Activated T-cell treated with anti-CD3 and anti-CD28 coated beads for 48 hours (primary cell): ENCODE results near the gene MAL.
A peak's percentile ranks its signal among the peaks of the same experiment; 100 is the strongest.

ENCODE experiments used
- DNase-seq: peaks from one replicate; pipeline ENCODE4 v3.0.0-alpha.2; 2020; ENCODE audit warnings: low read depth

MAL gene

GRCh38 chr2:95025406-95026319, at the start of gene MAL:
MAL (plus strand) TSS chr2:95025708; CDS start chr2:95025793, 85 bp downstream.
- peak; percentile 59 for DNase-seq

GRCh38 chr2:94977826-94978225, 47.7 kb upstream of the MAL start:
- DNase-seq: no peak

- DNase-seq: no peak
These were observed 46.6 kb upstream of the MAL start for GRCh38 chr2:94978917-94979316.

GRCh38 chr2:94979406-94980375, 45.8 kb upstream of the MAL start:
- no peak for DNase-seq

- DNase-seq: no peak
These were observed 45.1 kb upstream of the MAL start for GRCh38 chr2:94980406-94980805.

- DNase-seq: no peak
These were observed 43.4 kb upstream of the MAL start for GRCh38 chr2:94982156-94982555.

- DNase-seq: no peak
These were observed 42.8 kb upstream of the MAL start for GRCh38 chr2:94982675-94983074.

- no peak for DNase-seq
These were observed 40.4 kb upstream of the MAL start for GRCh38 chr2:94984964-94985575.

GRCh38 chr2:94985636-94986035, 39.9 kb upstream of the MAL start:
- no peak for DNase-seq

- no peak for DNase-seq
These were observed 39.0 kb upstream of the MAL start for GRCh38 chr2:94986392-94986963.

GRCh38 chr2:94987074-94988020, 38.2 kb upstream of the MAL start:
- DNase-seq: no peak

- no peak for DNase-seq
These were observed 34.6 kb upstream of the MAL start for GRCh38 chr2:94990956-94991355.

GRCh38 chr2:94992360-94992759, 33.1 kb upstream of the MAL start:
- no peak for DNase-seq

GRCh38 chr2:94993176-94994062, 32.1 kb upstream of the MAL start:
- no peak for DNase-seq

GRCh38 chr2:94994063-94994913, 31.2 kb upstream of the MAL start:
- no peak for DNase-seq

GRCh38 chr2:94994914-94995552, 30.5 kb upstream of the MAL start:
- DNase-seq: no peak

- no peak for DNase-seq
These were observed 29.8 kb upstream of the MAL start for GRCh38 chr2:94995553-94996304.
